ENCODE results near the gene FAM20C. TPM values are rescaled to one million over a fixed set of nuclear protein-coding genes. Genes with fewer than 3 reads are reported as not detected.

Gene FAM20C
- total RNA-seq, 3 donors from 2014 or later: 20.7 to 47.7 (median 26.5) TPM

DNA sequence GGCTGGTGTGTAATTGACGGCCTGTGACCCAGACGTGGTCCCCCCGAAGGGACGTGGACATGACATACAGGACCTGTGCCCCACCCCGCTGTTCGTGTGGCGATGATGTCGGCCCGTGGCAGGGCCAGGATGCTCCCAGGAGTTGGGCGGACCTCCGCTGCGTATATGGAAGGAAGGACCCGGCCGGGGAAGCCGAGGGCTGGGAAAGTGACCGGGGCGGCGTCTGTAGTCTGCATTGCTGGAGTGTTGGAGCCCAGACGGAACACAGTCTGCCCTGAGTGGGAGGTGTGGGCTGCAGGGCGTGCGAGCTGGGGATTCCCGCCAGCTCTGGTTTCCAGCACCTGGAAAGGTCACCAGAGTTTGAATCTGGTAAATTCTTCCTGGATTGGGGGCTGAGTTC lies 52.6 kb downstream of the FAM20C start:
- Histone ChIP-seq H3K4me3 (no peak overlapping the region), H3K36me3 (ENCODE audit: low read depth) (no peaks in the 10 kb centered on the region), H3K9me3 (no peaks in the 10 kb centered on the region), H3K4me1 (ENCODE audit: low read depth) (no peaks in the 10 kb centered on the region)
- TF ChIP-seq, protein P1, sequence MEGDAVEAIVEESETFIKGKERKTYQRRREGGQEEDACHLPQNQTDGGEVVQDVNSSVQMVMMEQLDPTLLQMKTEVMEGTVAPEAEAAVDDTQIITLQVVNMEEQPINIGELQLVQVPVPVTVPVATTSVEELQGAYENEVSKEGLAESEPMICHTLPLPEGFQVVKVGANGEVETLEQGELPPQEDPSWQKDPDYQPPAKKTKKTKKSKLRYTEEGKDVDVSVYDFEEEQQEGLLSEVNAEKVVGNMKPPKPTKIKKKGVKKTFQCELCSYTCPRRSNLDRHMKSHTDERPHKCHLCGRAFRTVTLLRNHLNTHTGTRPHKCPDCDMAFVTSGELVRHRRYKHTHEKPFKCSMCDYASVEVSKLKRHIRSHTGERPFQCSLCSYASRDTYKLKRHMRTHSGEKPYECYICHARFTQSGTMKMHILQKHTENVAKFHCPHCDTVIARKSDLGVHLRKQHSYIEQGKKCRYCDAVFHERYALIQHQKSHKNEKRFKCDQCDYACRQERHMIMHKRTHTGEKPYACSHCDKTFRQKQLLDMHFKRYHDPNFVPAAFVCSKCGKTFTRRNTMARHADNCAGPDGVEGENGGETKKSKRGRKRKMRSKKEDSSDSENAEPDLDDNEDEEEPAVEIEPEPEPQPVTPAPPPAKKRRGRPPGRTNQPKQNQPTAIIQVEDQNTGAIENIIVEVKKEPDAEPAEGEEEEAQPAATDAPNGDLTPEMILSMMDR (IDR thresholded peaks at IDR 0.05): no peak
- ATAC-seq (no peak), DNase-seq (no peak)
- intact Hi-C loops (cut with DNase I, micrococcal nuclease): no loop called here

DNA sequence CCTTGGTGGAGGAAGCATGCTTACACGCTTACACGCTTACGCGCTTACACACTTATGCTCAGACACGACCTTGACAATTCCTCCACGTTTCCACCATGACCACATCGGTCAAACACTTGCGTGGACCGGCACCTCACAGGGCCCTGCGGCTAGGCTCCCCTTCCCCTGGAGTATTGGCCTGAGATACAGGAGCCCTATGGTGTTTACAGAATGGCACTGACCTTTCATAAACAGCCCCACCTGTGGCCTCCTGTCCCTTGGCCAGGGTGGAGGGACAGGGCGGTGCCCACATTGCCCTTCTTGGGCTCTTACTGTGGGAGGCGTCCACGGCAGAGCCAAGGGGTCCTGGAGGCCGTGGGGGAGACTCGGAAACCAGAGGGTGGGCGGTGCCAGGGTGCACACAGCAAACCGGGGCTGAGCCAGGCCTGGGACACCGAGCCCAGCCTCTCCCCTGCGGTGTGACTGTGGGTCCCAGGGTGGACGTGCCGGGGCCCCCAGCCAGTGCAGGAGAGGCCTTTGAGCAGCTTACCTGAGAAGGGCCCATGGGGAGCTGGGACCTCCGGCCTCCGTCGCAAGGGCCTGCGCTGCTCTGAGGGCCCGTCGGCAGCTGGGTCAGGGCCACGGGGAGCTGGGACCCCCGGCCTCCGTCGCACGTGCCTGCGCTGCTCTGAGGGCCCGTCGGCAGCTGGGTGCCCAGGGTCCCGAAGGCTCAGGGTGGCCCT lies 53.4 kb downstream of the FAM20C start:
- DNase-seq (no peak), ATAC-seq (peak; percentile 24)
- Histone ChIP-seq H3K4me3 (no peak overlapping the region), H3K36me3 (ENCODE audit: low read depth) (no peaks in the 10 kb centered on the region), H3K4me1 (ENCODE audit: low read depth) (no peaks in the 10 kb centered on the region), H3K9me3 (no peaks in the 10 kb centered on the region)
- intact Hi-C loops (cut with DNase I, micrococcal nuclease): no loop called here
- TF ChIP-seq, protein P1 (IDR thresholded peaks at IDR 0.05): no peak

DNA sequence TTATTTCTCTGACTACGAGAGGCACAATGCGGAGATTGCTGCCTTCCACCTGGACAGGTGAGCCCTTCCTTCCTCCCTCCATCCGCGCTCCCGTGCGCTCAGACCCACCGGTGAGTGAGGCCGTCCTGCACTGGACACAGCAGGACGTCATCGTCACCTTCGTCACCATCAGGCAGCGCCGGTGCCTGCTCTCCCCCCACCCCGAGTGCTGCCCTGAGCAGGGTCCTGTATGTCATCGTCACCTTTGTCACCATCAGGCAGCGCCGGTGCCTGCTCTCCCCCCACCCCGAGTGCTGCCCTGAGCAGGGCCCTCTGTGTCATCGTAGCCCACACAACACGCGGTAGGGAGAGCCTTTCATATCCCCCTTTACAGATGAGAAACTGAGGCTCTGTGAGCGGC lies 54.1 kb downstream of the FAM20C start:
- DNase-seq (no peak), ATAC-seq (no peak)
- TF ChIP-seq, protein P1 (IDR thresholded peaks at IDR 0.05): no peak
- H3K4me1 ChIP-seq (ENCODE audit: low read depth): no peaks in the 10 kb centered on the region
- no peaks in the 10 kb centered on the region for H3K9me3 ChIP-seq
- intact Hi-C loops (cut with DNase I, micrococcal nuclease): no loop called here
- no peak overlapping the region for H3K4me3 ChIP-seq
- no peaks in the 10 kb centered on the region for H3K36me3 ChIP-seq (ENCODE audit: low read depth)

DNA sequence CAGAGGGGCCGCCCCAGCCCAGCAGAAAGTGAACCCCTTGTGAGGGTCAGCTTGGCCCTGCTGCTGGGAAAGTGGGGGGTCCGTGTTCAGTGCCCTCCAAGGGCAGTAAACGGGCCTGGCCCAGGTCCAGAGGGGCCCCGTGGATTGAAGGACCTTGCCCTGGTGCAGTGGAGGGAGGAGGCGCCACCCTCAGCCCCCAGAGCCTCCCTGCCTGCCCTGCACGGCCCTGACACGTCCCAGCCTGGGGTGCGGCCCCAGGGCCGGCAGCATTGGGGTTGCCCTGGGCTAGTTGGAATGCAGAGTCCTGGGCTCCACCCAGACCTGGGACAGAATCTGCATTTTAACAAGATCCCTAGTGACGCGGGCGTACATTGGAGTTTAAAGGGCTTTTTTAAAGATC lies 54.8 kb downstream of the FAM20C start:
- H3K4me3 ChIP-seq: no peak overlapping the region
- no peaks in the 10 kb centered on the region for H3K36me3 ChIP-seq (ENCODE audit: low read depth)
- intact Hi-C loops (cut with DNase I, micrococcal nuclease): no loop called here
- ATAC-seq: peak; percentile 8
- no peaks in the 10 kb centered on the region for H3K9me3 ChIP-seq
- DNase-seq: no peak
- TF ChIP-seq, protein P1 (IDR thresholded peaks at IDR 0.05): no peak
- H3K4me1 ChIP-seq (ENCODE audit: low read depth): no peaks in the 10 kb centered on the region

DNA sequence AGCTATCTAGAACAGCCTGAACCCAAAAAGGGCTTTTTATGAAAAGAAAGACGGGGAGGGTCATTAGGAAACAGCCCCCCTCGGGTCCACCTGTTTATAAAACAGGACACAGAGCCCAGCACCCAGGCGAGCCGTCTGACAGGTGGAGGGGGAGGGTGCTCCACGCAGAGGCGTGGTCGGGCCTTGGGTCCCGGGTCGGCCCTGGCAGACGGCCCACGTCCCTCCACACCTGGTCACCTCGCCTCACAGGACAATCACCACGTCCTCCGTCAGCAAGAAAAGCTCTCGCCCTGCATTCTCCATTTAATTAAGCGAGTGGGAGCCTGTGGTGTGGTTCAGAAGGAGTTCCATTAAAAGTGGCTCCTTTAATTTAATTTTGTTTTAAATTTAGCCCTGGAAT lies 55.3 kb downstream of the FAM20C start:
- no peak overlapping the region for H3K4me3 ChIP-seq
- no peaks in the 10 kb centered on the region for H3K9me3 ChIP-seq
- DNase-seq: no peak
- intact Hi-C loops (cut with DNase I, micrococcal nuclease): no loop called here
- TF ChIP-seq, protein P1 (IDR thresholded peaks at IDR 0.05): no peak
- ATAC-seq: no peak
- H3K4me1 ChIP-seq (ENCODE audit: low read depth): no peaks in the 10 kb centered on the region
- H3K36me3 ChIP-seq (ENCODE audit: low read depth): no peaks in the 10 kb centered on the region
